PC-3 (cell line): ENCODE measurements around the gene C17orf100. TPM values are rescaled to one million over a fixed set of nuclear protein-coding genes. Genes with fewer than 3 reads are reported as not detected.
"Not testable (repeated sequence)": the region's sequence is repeated elsewhere in the genome, so short reads cannot be mapped to it uniquely, and the experiment has no call there.

Experiments used
- ATAC-seq: fragments of 200-7000 bp; cut with Tn5 transposase; 2 replicates; pipeline ENCODE4 v1.9.1; 2020; ENCODE audit warnings: mild to moderate bottlenecking, moderate library complexity
- BruUV-seq: library from RNA; stranded (reverse); fragments of 400-500 nt; replicated peaks from 2 replicates; lab custom pipeline; 2021; lab: Mats Ljungman, UMichigan
- CTCF ChIA-PET: fragments of 300-600 bp; sonication (Branson Sonifier 250); formaldehyde crosslinking; loops from one replicate; lab custom pipeline; 2022; ENCODE audit warnings: antibody characterized with exemption; lab: Charles Lee
- POLR2A ChIA-PET: fragments of 300-600 bp; sonication (Branson Sonifier 250); formaldehyde crosslinking; loops from one replicate; lab custom pipeline; 2022; ENCODE audit warnings: antibody characterized with exemption; ENCODE audit not compliant: unreplicated experiment; lab: Charles Lee
- DNase-seq: peaks from one replicate; pipeline ENCODE4 v3.0.0-alpha.2; 2015
- H2AFZ ChIP-seq: fragments of 300-600 bp; sonication (generic); 2 replicates; pipeline ENCODE4 v1.6.0; 2016; ENCODE audit warnings: antibody characterized with exemption, low read length
- H3F3A ChIP-seq: fragments of 300-600 bp; sonication (generic); one replicate; pipeline ENCODE4 v1.6.0; 2017; ENCODE audit warnings: antibody characterized with exemption, low read length, control low read depth, mild to moderate bottlenecking; ENCODE audit not compliant: unreplicated experiment
- H3K27ac ChIP-seq: fragments of 300-600 bp; sonication (generic); 2 replicates; pipeline ENCODE4 v1.5.1; 2016; ENCODE audit warnings: mild to moderate bottlenecking, low read length
- H3K27me3 ChIP-seq: fragments of 300-600 bp; sonication (generic); 2 replicates; pipeline ENCODE4 v1.6.1; 2016; ENCODE audit warnings: low read length, mixed read lengths
- H3K36me3 ChIP-seq: fragments of 300-600 bp; sonication (generic); 2 replicates; pipeline ENCODE4 v1.6.1; 2016; ENCODE audit warnings: low read depth, mixed run types, low read length, mixed read lengths
- H3K4me1 ChIP-seq: fragments of 300-600 bp; sonication (generic); 2 replicates; pipeline ENCODE4 v1.5.1; 2016; ENCODE audit warnings: low read length; ENCODE audit not compliant: insufficient read depth
- H3K4me2 ChIP-seq: fragments of 300-600 bp; sonication (generic); 2 replicates; pipeline ENCODE4 v1.6.0; 2016; ENCODE audit warnings: low read length
- H3K4me3 ChIP-seq: fragments of 300-600 bp; sonication (generic); 2 replicates; pipeline ENCODE4 v1.5.1; 2016; ENCODE audit warnings: mild to moderate bottlenecking, low read length, mixed read lengths
- H3K79me2 ChIP-seq: fragments of 300-600 bp; sonication (generic); 2 replicates; pipeline ENCODE4 v1.6.1; 2017; ENCODE audit warnings: low read length, mixed read lengths
- H3K9ac ChIP-seq: fragments of 300-600 bp; sonication (generic); 2 replicates; pipeline ENCODE4 v1.6.0; 2016; ENCODE audit warnings: mild to moderate bottlenecking, low read length
- H3K9me2 ChIP-seq: fragments of 300-600 bp; sonication (generic); replicated peaks from 2 replicates; pipeline ENCODE4 v1.6.1; 2016; ENCODE audit warnings: mixed run types, low read length, mixed read lengths
- H3K9me3 ChIP-seq: fragments of 300-600 bp; sonication (generic); 2 replicates; pipeline ENCODE4 v1.6.1; 2016; ENCODE audit warnings: low read length, mixed read lengths
- H4K20me1 ChIP-seq: fragments of 300-600 bp; sonication (generic); 2 replicates; pipeline ENCODE4 v1.6.1; 2016; ENCODE audit warnings: low read length, mixed read lengths
- EZH2 ChIP-seq: fragments of 300-600 bp; sonication (generic); IDR thresholded peaks from one replicate; pipeline ENCODE4 v1.6.1; 2017; ENCODE audit warnings: antibody characterized with exemption, mild to moderate bottlenecking, low read length; ENCODE audit not compliant: unreplicated experiment
- EZH2phosphoT487 ChIP-seq: fragments of 300-600 bp; sonication (generic); IDR thresholded peaks from 2 replicates; pipeline ENCODE4 v1.6.1; 2018; ENCODE audit warnings: mild to moderate bottlenecking, antibody characterized with exemption, low read length, borderline replicate concordance
- intact Hi-C: fragments of 100-400 bp; cut with micrococcal nuclease; formaldehyde crosslinking; loops from 2 replicates; pipeline ENCODE4 v1.9.0; 2023
- total RNA-seq: library from RNA; depleted of rRNA; stranded (reverse); fragments of >200 nt; gene quantifications from 2 replicates; pipeline ENCODE4 v1.2.3, GENCODE V29; 2014
- TF ChIP-seq, protein P1 (sequence below): fragments of 300-600 bp; sonication (generic); conservative IDR thresholded peaks from 2 replicates; pipeline ENCODE4 v1.5.1; 2017; ENCODE audit warnings: antibody characterized with exemption, low read depth, mild to moderate bottlenecking, low read length

The C17orf100 gene
- total RNA-seq, 1 experiment from 2014 or later: 0.15 TPM

DNA sequence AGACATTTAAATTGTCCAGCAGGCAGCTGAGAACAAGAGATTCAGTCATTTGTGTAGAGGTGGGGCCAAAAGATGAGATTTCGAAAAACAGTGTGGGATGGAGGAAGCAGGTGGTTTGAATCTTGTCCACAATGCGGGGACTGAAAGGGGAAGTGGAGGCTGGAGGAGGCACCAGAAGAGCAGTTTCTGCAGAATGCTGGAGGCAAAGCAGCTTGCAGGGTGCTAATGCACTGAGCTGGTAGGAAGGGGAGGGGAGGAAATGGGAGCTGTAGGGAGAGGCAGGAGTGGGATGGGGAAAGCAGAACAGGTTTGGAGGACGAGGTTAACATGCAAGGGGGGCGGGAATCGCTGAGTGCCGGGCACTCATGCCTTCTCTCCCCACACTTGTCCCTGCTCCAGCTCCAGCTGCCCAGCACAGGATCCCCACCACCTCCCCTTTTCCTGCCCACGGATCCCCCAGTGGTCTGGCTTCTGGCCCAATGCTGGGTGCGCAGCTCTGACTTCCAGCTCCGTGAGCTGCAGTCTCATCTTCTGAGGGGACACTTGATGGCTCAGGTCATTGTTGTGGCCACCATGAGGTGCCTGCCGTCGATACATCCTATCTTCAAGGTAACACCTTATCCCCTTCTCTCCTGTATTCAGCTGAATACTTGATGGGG, 9.4 kb downstream of the C17orf100 start:
- Histone ChIP-seq H3K27ac (no peak overlapping the region), H3F3A (no peaks in the 10 kb centered on the region), H4K20me1 (no peaks in the 10 kb centered on the region), H3K4me1 (no peaks in the 10 kb centered on the region), H3K9ac (no peak overlapping the region), H3K36me3 (no peaks in the 10 kb centered on the region), H3K27me3 (no peaks in the 10 kb centered on the region), H3K79me2 (no peaks in the 10 kb centered on the region), H3K9me2 (no peaks in the 10 kb centered on the region), H3K9me3 (no peaks in the 10 kb centered on the region), H3K4me2 (no peak overlapping the region), H2AFZ (no peak overlapping the region), H3K4me3 (no peak overlapping the region)
- POLR2A ChIA-PET: no interaction called here
- TF ChIP-seq EZH2phosphoT487 (no peak), EZH2 (no peak)
- TF ChIP-seq, protein P1, sequence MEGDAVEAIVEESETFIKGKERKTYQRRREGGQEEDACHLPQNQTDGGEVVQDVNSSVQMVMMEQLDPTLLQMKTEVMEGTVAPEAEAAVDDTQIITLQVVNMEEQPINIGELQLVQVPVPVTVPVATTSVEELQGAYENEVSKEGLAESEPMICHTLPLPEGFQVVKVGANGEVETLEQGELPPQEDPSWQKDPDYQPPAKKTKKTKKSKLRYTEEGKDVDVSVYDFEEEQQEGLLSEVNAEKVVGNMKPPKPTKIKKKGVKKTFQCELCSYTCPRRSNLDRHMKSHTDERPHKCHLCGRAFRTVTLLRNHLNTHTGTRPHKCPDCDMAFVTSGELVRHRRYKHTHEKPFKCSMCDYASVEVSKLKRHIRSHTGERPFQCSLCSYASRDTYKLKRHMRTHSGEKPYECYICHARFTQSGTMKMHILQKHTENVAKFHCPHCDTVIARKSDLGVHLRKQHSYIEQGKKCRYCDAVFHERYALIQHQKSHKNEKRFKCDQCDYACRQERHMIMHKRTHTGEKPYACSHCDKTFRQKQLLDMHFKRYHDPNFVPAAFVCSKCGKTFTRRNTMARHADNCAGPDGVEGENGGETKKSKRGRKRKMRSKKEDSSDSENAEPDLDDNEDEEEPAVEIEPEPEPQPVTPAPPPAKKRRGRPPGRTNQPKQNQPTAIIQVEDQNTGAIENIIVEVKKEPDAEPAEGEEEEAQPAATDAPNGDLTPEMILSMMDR: no peak
- CTCF ChIA-PET: no interaction called here
- DNase-seq: no peak
- no peak for ATAC-seq
- BruUV-seq: no TSS peak
- intact Hi-C loops: no loop called here

DNA sequence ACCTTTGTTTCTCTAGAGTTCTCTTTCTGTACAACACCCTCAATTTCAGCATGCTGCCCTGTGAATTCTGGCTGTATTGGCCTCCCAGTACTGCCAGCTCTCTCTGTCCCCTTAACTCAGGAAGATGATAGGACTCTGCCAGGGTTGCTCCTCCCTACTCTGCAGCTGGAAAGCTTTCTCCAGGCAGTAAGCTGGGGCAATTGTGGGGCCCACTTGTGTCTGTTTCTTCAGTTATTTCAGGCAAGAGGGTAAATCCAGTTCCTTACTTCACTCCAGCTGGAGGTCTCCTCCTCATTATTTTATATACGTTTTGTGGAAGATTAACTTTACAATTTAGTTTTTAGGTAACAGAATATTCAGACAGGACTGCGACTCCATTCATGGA, 9.9 kb downstream of the C17orf100 start:
- TF ChIP-seq, protein P1: no peak
- TF ChIP-seq EZH2phosphoT487 (no peak), EZH2 (no peak)
- Histone ChIP-seq H2AFZ (no peak overlapping the region), H3K27me3 (no peaks in the 10 kb centered on the region), H3K4me1 (no peaks in the 10 kb centered on the region), H3K27ac (no peak overlapping the region), H3K9me2 (no peaks in the 10 kb centered on the region), H3K36me3 (no peaks in the 10 kb centered on the region), H3K4me3 (no peak overlapping the region), H4K20me1 (no peaks in the 10 kb centered on the region), H3K79me2 (no peaks in the 10 kb centered on the region), H3K4me2 (no peak overlapping the region), H3K9ac (no peak overlapping the region), H3K9me3 (no peaks in the 10 kb centered on the region), H3F3A (no peaks in the 10 kb centered on the region)
- ChIA-PET POLR2A (interaction anchor here (0.6 kb wide), 1 partner anchor 123 kb away, joined by 4 read pairs; no protein-coding TSS in a partner anchor), CTCF (no interaction called here)
- DNase-seq (no peak), ATAC-seq (no peak)
- no TSS peak for BruUV-seq
- intact Hi-C loops: no loop called here

DNA sequence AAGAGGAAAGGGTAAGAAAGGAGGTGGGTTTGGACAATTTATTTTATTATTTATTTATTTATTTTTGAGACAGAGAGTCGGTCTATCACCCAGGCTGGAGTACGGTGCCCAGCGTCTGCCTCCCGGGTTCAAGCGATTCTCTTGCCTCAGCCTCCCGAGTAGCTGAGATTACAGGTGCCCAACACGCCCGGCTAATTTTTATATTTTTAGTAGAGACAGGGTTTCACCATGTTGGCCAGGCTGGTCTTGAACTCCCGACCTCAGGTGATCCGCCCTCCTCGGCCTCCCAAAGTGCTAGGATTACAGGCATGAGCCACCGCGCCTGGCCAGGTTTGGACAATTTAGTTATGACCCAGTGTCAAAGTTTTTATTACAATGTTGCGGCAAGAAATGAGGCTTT, 11.6 kb downstream of the C17orf100 start:
- H3K27ac ChIP-seq, H3K36me3 ChIP-seq, H2AFZ ChIP-seq, BruUV-seq, H3K4me1 ChIP-seq, H3K9me2 ChIP-seq, H3K27me3 ChIP-seq, H3F3A ChIP-seq, ATAC-seq, H3K9ac ChIP-seq, H3K79me2 ChIP-seq, H3K9me3 ChIP-seq, H3K4me3 ChIP-seq, H3K4me2 ChIP-seq, POLR2A ChIA-PET, DNase-seq, CTCF ChIA-PET, intact Hi-C loops, H4K20me1 ChIP-seq: not testable (repeated sequence)
